ENCODE results near the gene ZNF503.

Gene ZNF503

GRCh38 chr10:75355706-75356105 is 45.9 kb downstream of the ZNF503 start:
- Histone ChIP-seq H3K4me3 (ENCODE audit: insufficient read depth, low read depth, low read length, poor library complexity, severe bottlenecking) (no peak overlapping the region), H3K27me3 (replicated peaks; ENCODE audit: control insufficient read depth, insufficient read depth, low read length, poor library complexity, severe bottlenecking) (peaks cover 3% of the 10 kb centered on the region), H3K4me1 (ENCODE audit: control insufficient read depth, insufficient read depth, low read length, poor library complexity, severe bottlenecking) (no peaks in the 10 kb centered on the region), H3K27ac (ENCODE audit: insufficient read depth, low read length, poor library complexity, severe bottlenecking) (no peak overlapping the region), H3K9me3 (ENCODE audit: control insufficient read depth, low read length) (no peaks in the 10 kb centered on the region), H3K36me3 (ENCODE audit: control insufficient read depth, insufficient read depth, low read length) (no peaks in the 10 kb centered on the region)
- no peak for DNase-seq

GRCh38 chr10:75353183-75353582 is 48.4 kb downstream of the ZNF503 start:
- no peak overlapping the region for H3K27ac ChIP-seq (ENCODE audit: insufficient read depth, low read length, poor library complexity, severe bottlenecking)
- H3K4me1 ChIP-seq (ENCODE audit: control insufficient read depth, insufficient read depth, low read length, poor library complexity, severe bottlenecking): no peaks in the 10 kb centered on the region
- no peak for DNase-seq
- H3K36me3 ChIP-seq (ENCODE audit: control insufficient read depth, insufficient read depth, low read length): no peaks in the 10 kb centered on the region
- H3K9me3 ChIP-seq (ENCODE audit: control insufficient read depth, low read length): no peaks in the 10 kb centered on the region
- no peak overlapping the region for H3K4me3 ChIP-seq (ENCODE audit: insufficient read depth, low read depth, low read length, poor library complexity, severe bottlenecking)
- H3K27me3 ChIP-seq (replicated peaks; ENCODE audit: control insufficient read depth, insufficient read depth, low read length, poor library complexity, severe bottlenecking): no peaks in the 10 kb centered on the region

- Histone ChIP-seq H3K27me3 (replicated peaks; ENCODE audit: control insufficient read depth, insufficient read depth, low read length, poor library complexity, severe bottlenecking) (no peaks in the 10 kb centered on the region), H3K27ac (ENCODE audit: insufficient read depth, low read length, poor library complexity, severe bottlenecking) (no peak overlapping the region), H3K4me1 (ENCODE audit: control insufficient read depth, insufficient read depth, low read length, poor library complexity, severe bottlenecking) (no peaks in the 10 kb centered on the region), H3K4me3 (ENCODE audit: insufficient read depth, low read depth, low read length, poor library complexity, severe bottlenecking) (no peak overlapping the region), H3K36me3 (ENCODE audit: control insufficient read depth, insufficient read depth, low read length) (no peaks in the 10 kb centered on the region), H3K9me3 (ENCODE audit: control insufficient read depth, low read length) (no peaks in the 10 kb centered on the region)
- no peak for DNase-seq
These were observed 48.9 kb downstream of the ZNF503 start for GRCh38 chr10:75352650-75353049.

GRCh38 chr10:75351637-75352036 is 49.9 kb downstream of the ZNF503 start:
- Histone ChIP-seq H3K4me1 (ENCODE audit: control insufficient read depth, insufficient read depth, low read length, poor library complexity, severe bottlenecking) (no peaks in the 10 kb centered on the region), H3K36me3 (ENCODE audit: control insufficient read depth, insufficient read depth, low read length) (no peaks in the 10 kb centered on the region), H3K27ac (ENCODE audit: insufficient read depth, low read length, poor library complexity, severe bottlenecking) (no peak overlapping the region), H3K4me3 (ENCODE audit: insufficient read depth, low read depth, low read length, poor library complexity, severe bottlenecking) (no peak overlapping the region), H3K9me3 (ENCODE audit: control insufficient read depth, low read length) (no peaks in the 10 kb centered on the region), H3K27me3 (replicated peaks; ENCODE audit: control insufficient read depth, insufficient read depth, low read length, poor library complexity, severe bottlenecking) (no peaks in the 10 kb centered on the region)
- DNase-seq: no peak

- Histone ChIP-seq H3K4me1 (ENCODE audit: control insufficient read depth, insufficient read depth, low read length, poor library complexity, severe bottlenecking) (no peaks in the 10 kb centered on the region), H3K4me3 (ENCODE audit: insufficient read depth, low read depth, low read length, poor library complexity, severe bottlenecking) (no peak overlapping the region), H3K9me3 (ENCODE audit: control insufficient read depth, low read length) (no peaks in the 10 kb centered on the region), H3K27ac (ENCODE audit: insufficient read depth, low read length, poor library complexity, severe bottlenecking) (no peak overlapping the region), H3K27me3 (replicated peaks; ENCODE audit: control insufficient read depth, insufficient read depth, low read length, poor library complexity, severe bottlenecking) (no peaks in the 10 kb centered on the region), H3K36me3 (ENCODE audit: control insufficient read depth, insufficient read depth, low read length) (no peaks in the 10 kb centered on the region)
- DNase-seq: no peak
These were observed 50.8 kb downstream of the ZNF503 start for GRCh38 chr10:75350791-75351190.
